KOPT-K1 (cell line): Measurements from ENCODE around the gene MED13.
"Not testable (repeated sequence)": the region's sequence is repeated elsewhere in the genome, so short reads cannot be mapped to it uniquely, and the experiment has no call there.

Experiments
- H3K27ac ChIP-seq: fragments of 200-600 bp; sonication (generic); 2 replicates; pipeline ENCODE4 v1.5.1; 2016; ENCODE audit warnings: antibody characterized with exemption, mild to moderate bottlenecking, low read depth, low read length; ENCODE audit not compliant: poor library complexity, severe bottlenecking
- H3K36me3 ChIP-seq: fragments of 200-600 bp; sonication (generic); 2 replicates; pipeline ENCODE4 v1.5.1; 2017; ENCODE audit warnings: antibody characterized with exemption, mild to moderate bottlenecking, low read length, moderate library complexity; ENCODE audit not compliant: insufficient read depth
- H3K9me3 ChIP-seq: fragments of 200-600 bp; sonication (generic); 2 replicates; pipeline ENCODE4 v1.5.1; 2017; ENCODE audit warnings: antibody characterized with exemption, low read length, mild to moderate bottlenecking; ENCODE audit not compliant: insufficient read depth, poor library complexity, severe bottlenecking

MED13 gene

DNA sequence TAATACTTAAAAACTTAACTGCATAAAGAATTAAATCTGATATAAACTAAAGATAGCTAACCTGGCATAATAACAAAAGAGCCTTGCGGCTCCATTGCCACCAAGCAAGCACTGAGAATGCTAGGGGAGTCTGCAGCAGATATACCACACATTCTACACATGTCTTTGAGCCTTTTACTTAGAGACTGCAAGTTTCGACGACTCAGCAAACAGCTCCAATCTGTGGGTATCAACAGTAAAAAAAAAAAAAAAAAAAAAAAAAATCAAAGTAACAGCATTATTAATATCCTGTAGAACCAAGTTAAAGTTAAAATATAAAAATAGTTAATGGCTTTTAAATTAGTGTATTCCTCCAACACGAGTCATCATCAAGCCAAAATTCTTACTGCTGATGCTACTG is 109.5 kb downstream of the MED13 start:
- Histone ChIP-seq H3K36me3 (peaks cover 99% of the 10 kb centered on the region), H3K9me3 (no peaks in the 10 kb centered on the region)

DNA sequence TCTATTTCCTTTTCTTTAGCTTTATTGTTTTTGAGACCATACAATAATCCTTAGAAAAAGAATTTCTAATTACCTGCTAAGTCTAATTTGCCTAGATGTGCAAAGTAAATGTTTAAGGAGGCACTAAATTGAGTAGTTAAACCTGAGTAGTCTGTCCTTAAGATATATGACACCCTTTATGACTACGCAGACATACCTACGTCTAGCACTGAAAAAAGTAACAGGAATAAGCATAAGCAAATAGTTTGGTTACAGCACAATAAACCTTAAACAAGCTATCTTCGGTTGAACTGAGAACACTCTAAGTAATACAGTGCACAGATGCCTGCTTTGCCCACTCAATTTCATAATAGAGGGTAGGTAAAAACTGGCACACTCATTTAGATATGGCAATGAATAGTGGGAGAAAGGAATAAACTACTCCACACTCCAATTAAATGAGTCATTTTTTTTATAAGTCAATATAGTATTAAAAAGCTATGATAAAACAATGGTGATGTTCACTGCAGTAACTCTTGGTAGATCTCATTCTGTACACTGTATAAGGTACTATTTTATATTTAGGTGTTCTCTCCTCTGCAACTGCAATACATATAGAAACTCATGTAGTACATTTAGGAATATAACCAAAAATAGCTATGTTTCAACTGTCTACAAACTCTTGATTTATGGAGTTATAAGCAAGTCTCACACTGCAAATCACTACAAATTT is 117.6 kb downstream of the MED13 start:
- Histone ChIP-seq H3K9me3 (no peaks in the 10 kb centered on the region), H3K36me3 (peaks cover 100% of the 10 kb centered on the region), H3K27ac (no peak overlapping the region)

More for the DNA sequence above, 109.5 kb downstream of the MED13 start:
- H3K27ac ChIP-seq: no peak overlapping the region

DNA sequence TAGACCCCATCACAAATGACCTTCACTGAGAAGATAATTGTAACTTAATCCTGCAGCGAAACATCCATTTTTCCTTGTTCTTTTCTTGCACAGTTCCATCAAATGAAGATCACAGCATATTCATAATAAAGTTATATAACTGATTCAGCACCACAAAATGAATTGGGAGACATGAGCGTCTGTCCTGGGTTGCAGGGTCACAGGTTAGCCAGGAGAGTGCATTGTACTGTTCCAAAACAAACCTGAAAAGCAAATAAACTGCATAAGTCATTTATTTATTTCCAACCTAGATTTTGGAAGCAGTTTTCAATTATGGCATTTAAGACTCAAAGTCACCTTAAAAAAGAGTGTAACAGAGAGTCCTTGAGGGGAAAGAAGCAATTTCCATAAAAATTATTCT is 118.7 kb downstream of the MED13 start:
- Histone ChIP-seq H3K27ac (no peak overlapping the region), H3K36me3 (peaks cover 100% of the 10 kb centered on the region), H3K9me3 (no peaks in the 10 kb centered on the region)

DNA sequence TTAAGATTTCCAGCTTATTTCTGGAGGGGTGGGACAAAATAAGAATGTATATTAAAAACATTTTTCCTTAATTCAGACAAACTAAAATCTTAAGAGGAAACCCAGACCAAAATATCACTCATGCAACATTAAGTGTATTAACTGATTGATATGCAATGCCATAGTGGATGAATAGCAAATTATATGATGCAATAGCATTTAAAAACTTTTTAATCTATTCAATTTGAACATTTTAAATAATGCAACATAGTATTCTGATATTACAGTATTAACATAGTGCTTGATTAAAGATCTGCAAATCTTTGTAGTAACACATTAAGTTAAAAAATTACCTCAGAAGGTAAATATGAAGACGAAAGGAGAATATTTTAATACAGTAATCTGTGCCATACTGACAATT is 122.0 kb downstream of the MED13 start:
- Histone ChIP-seq H3K9me3 (no peaks in the 10 kb centered on the region), H3K36me3 (peaks cover 77% of the 10 kb centered on the region), H3K27ac (no peak overlapping the region)

DNA sequence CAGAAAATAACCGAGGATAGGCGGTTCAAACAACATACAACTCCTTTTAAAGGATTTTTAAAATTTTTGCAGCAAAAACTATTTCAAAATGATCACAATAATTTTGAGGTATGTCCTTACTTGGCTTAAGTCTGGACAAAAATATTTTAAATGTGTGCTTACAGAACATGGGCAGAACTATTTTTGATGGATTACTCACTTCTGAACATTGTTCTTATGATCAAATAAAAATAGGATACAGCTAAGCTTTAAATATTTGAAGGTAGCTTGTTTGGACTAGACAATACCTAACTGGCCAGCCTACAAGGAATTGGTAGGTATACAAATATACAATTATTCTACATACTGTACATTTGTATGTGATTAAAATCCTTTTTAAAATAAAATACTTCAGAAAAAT is 123.0 kb downstream of the MED13 start:
- peaks cover 67% of the 10 kb centered on the region for H3K36me3 ChIP-seq

DNA sequence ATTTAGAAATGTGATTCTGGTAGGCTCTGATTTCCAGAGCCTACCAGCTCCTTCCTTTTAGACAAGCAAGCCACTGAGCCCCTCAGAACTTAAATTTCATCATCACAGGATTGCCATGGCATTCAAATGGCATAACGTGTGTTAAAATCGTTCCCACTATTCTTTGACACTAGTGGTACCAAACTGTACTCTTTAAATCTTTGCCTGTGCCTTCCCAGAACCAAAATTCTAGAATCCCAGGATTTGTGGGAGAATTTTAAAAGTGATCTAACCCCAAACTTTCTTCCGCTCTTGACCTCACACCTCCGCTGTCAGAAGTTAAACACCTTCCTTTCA is 137.0 kb downstream of the MED13 start:
- peaks cover 26% of the 10 kb centered on the region for H3K36me3 ChIP-seq
- H3K9me3 ChIP-seq: no peaks in the 10 kb centered on the region
- H3K27ac ChIP-seq: peak overlapping the region; percentile 76

More for the DNA sequence above, 123.0 kb downstream of the MED13 start:
- H3K27ac ChIP-seq: no peak overlapping the region
- no peaks in the 10 kb centered on the region for H3K9me3 ChIP-seq

DNA sequence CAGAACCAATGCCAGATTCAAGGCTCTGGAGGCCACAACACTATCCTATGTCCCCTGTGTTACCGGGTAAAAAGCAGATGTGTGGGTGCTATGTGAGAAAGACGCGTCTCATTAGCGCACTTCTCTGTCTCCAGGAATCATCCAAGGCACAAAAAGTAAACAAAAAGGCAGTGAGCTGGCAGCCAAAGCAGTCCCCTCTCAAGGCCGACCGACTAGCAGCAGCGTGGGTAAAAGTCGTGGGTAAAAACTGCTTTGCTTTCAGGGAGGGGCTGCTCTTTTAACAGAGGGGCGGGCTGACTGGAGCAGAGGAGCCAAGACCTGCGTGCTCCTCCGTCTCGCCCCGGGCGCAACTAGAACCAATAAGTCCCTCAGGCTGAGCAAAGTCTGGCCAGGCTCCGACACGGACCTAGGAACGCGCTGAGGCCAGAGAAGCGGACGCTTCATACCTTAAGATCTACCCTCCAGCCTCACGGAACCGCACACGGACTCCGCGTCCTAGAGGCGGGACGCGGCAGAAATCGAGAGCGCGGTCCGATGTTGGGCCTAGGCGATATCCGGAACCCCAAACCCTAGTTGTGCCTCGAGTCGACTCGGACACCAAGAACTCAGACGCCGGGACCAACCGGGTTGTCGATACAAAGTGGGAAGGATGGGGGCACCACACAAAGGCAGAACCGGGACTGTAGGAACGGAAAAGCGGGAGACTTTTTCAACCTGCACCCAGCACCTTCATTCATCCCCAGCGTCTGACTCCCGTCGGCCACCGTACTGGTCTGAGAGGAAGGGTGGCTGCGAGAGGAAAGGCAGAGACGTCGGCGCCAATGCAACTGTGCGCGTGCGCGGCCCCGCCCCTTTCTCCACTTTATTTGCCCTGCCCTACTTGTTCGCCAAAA is 137.6 kb downstream of the MED13 start, which contains the start of gene INTS2:
TSS of gene INTS2 (minus strand) at position 775 of the 893 bp plus-strand sequence. CDS start 1,338 bp downstream, outside the sequence.
- Histone ChIP-seq H3K27ac (peak within 1 kb of the TSS; percentile 76), H3K36me3 (peaks cover 27% of the 10 kb centered on the region)

DNA sequence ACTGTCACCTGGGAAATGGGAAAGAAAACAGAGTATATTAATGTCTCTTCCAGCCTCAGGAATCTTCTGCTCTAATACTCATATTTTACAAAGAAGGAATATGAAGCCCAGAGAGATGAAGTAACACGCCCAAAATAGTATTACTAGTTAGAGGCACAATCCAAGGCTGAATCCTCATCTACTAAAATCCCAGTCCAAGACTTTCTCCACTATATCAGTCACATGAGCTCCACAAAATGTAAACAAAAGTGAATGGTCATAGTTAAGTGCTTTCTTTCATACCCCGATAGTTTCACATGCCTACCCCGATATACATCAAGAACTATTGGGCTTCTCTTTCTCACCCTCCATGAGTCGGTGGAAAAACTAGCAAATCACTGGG is 138.3 kb downstream of the MED13 start:
- Histone ChIP-seq H3K9me3 (no peaks in the 10 kb centered on the region), H3K27ac (peak overlapping the region; percentile 76), H3K36me3 (peaks cover 32% of the 10 kb centered on the region)

More for the DNA sequence above, 137.6 kb downstream of the MED13 start, which contains the start of gene INTS2:
- H3K9me3 ChIP-seq: no peaks in the 10 kb centered on the region

DNA sequence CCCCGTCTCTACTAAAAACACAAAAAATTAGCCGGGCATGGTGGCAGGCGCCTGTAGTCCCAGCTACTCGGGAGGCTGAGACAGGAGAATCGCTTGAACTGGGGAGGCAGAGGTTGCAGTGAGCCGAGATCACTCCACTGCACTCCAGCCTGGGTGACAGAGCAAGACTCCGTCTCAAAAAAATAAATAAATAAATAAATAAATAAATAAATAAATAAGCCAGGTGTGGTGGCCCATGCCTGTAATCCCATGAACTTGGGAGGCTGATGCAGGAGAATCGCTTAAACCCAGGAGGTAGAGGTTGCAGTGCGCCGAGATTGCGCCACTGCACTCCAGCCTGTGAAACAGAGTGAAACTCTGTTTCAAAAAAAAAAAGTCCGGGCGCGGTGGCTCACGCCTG is 149.9 kb downstream of the MED13 start:
- H3K36me3 ChIP-seq: peaks cover 81% of the 10 kb centered on the region
- not testable (repeated sequence) for H3K9me3 ChIP-seq, H3K27ac ChIP-seq

DNA sequence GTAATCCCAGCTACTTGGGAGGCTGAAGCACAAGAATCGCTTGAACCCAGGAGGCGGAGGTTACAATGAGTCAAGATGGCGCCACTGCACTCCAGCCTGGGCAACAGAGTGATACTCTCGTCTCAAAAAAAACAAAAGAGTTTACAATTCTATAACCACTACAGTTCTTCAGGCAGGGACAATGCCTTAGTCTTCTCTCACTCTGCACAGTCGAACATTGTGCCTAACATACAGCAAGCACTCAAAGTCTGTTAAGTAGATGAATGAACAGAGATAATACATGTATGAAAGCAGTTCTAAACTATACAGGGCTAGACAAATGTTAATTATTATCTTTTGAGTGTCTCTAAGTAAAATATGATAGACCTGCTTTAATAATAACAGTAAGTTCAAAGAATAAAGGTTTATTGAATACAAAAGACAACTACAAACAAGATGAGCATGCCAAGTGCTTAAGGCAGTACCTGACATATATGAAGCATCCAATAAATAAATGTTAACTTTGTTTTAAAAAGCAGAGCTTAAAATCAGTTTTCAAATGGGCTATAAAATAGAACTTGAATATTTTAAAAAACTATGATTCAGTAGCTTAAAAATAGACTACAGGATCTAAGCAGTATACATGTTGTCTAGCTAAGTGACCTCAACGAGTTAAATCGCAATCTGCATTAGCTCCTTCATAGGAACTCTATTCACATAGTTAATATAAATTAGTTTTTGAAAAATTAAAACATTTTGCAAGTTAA is 156.6 kb downstream of the MED13 start:
- Histone ChIP-seq H3K27ac (no peak overlapping the region), H3K9me3 (no peaks in the 10 kb centered on the region), H3K36me3 (peaks cover 87% of the 10 kb centered on the region)

DNA sequence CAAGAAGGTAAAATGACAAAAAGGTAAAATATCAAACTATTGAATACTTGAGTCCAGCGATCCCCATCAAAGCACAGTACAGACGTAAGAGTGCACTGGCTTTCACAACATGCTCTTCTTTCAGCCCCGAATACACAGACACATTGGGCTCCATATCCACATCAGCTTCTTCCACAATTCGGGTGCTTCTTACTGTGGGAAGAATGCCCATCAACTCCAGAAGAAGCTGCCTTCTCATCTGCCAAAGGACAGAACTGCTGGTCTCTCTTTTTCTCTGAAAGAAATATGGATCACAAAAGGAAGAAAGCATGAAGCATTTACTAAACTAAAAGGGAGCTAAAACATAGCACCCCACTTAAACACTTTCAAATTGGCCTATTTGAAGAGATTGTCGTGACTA is 157.7 kb downstream of the MED13 start:
- peaks cover 92% of the 10 kb centered on the region for H3K36me3 ChIP-seq
- no peak overlapping the region for H3K27ac ChIP-seq
- H3K9me3 ChIP-seq: no peaks in the 10 kb centered on the region

DNA sequence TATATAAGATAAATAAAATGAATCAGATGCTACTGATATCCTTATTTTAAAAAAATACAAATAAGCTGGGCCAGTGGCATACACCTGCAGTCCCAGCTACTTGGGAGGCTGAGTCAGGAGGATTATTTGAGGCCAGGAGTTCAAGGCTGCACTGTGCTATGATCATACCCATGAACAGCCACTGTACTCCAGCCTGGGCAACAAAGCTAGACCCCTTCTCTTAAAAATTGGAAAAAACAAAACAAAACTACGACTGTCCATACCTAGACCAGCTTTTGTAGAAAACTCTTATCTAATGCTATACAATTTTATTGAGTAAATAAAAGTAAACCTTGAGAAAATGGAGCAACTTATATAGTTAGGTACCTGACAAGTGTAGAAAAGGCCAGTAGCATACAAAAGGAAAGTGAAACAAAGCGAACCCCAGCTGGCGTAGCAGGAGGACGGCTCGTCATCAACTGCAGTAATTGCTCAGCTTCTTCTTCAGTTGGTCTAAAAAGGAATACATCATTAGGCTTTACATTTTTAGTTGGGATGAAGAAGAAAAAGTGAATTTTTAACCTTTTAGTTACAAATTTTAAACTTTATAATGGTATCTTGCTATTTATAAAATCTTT is 160.9 kb downstream of the MED13 start:
- Histone ChIP-seq H3K9me3 (no peaks in the 10 kb centered on the region), H3K36me3 (peaks cover 90% of the 10 kb centered on the region), H3K27ac (peak overlapping the region; percentile 51)

DNA sequence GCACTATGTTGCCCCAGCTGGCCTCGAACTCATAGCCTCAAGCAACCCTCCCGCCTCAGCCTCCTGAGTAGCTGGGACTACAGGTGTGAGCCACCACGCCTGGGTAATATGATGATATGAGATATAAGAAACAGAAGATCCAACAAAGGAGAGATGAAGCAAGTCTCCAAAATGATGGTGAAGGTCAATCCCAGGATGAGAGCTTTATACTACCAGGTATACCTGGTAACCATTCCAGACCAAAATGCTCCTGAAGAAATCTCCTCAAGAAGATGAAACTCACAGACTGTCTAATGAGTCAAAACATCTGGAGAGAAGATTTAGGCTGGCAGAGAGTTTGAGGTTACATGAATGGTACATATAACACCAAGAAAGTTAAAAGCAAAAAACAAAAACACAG is 161.8 kb downstream of the MED13 start:
- Histone ChIP-seq H3K27ac (no peak overlapping the region), H3K9me3 (no peaks in the 10 kb centered on the region), H3K36me3 (peaks cover 90% of the 10 kb centered on the region)

DNA sequence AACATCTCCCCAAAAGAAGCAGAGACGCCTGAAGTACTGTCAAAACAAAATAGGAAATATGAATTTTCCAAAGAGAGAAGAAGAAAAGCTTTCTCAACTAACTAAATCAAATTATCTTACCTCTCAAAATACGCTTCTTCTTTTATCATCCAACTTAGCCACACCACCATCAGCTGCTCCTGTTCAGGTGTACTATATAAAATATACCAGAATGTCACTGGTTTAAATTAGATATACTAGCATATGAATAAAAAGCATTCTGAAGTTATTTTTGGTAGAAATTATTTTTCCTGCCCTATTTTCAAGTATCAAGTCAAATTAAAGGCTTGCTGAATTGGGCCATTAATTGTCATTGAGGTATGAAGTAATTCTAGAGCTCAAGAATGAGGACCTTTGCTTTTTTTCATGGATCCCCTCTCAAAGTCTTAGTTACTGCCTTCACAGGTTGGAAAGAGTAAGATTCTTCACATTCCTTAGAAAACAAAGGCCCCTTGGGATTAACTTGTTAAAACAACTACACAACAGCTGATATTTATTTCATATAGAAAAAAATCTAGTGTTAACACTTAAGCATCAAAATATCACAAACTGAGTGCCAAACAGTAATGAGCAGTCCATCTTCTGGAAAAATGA is 167.4 kb downstream of the MED13 start:
- H3K36me3 ChIP-seq: peaks cover 93% of the 10 kb centered on the region
- no peak overlapping the region for H3K27ac ChIP-seq
- H3K9me3 ChIP-seq: no peaks in the 10 kb centered on the region
